T47D (cell line): Measurements from ENCODE around the gene EGFLAM.

Experiments
- DNase-seq, 2 experiments: peaks; one replicate each; pipeline versions ENCODE4 v3.0.0 to v3.0.0-alpha.2; 2011 to 2012; ENCODE audit warnings: low read depth in 1 of 2, low spot score in 1 of 2
- JUND ChIP-seq: IDR thresholded peaks from 2 replicates; pipeline ENCODE4 v1.6.1; 2012; ENCODE audit warnings: low read depth
- in situ Hi-C: cut with HindIII; loops from 2 replicates; pipeline ENCODE4 v1.10.0; 2016; ENCODE audit warnings: low sequenced_read_pairs, low pct_unique_long_range_greater_than_20kb

Gene EGFLAM

GRCh38 chr5:38445374-38446028, 187.1 kb downstream of the EGFLAM start:
- TF ChIP-seq JUND: no peak
- in situ Hi-C loops: no loop called here
- DNase-seq: no peak

GRCh38 chr5:38446029-38446522, 187.7 kb downstream of the EGFLAM start:
- TF ChIP-seq JUND: no peak
- DNase-seq: no peak
- in situ Hi-C loops: no loop called here

GRCh38 chr5:38447056-38447455, 188.7 kb downstream of the EGFLAM start:
- no peak for TF ChIP-seq JUND
- in situ Hi-C loops: no loop called here
- no peak for DNase-seq

GRCh38 chr5:38447786-38448185, 189.4 kb downstream of the EGFLAM start:
- in situ Hi-C loops: no loop called here
- DNase-seq: no peak
- TF ChIP-seq JUND: no peak

GRCh38 chr5:38448568-38449350, 190.4 kb downstream of the EGFLAM start:
- no peak for TF ChIP-seq JUND
- DNase-seq: no peak
- in situ Hi-C loops: no loop called here

GRCh38 chr5:38450627-38451026, 192.3 kb downstream of the EGFLAM start:
- in situ Hi-C loops: no loop called here
- no peak for DNase-seq
- no peak for TF ChIP-seq JUND

GRCh38 chr5:38451074-38451725, 192.8 kb downstream of the EGFLAM start:
- no peak for DNase-seq
- in situ Hi-C loops: no loop called here
- no peak for TF ChIP-seq JUND

GRCh38 chr5:38452201-38452600, 193.8 kb downstream of the EGFLAM start:
- no peak for DNase-seq
- in situ Hi-C loops: no loop called here
- no peak for TF ChIP-seq JUND

GRCh38 chr5:38453506-38453905, 195.1 kb downstream of the EGFLAM start:
- no peak for DNase-seq
- TF ChIP-seq JUND: no peak

GRCh38 chr5:38453921-38454320, 195.6 kb downstream of the EGFLAM start:
- in situ Hi-C loops: no loop called here
- no peak for TF ChIP-seq JUND
- DNase-seq: no peak

More at GRCh38 chr5:38453506-38453905, 195.1 kb downstream of the EGFLAM start:
- in situ Hi-C loops: no loop called here

GRCh38 chr5:38455796-38456330, 197.5 kb downstream of the EGFLAM start:
- in situ Hi-C loops: no loop called here
- no peak for DNase-seq
- TF ChIP-seq JUND: no peak

- in situ Hi-C loops: no loop called here
- DNase-seq: no peak
- no peak for TF ChIP-seq JUND
Measured at GRCh38 chr5:38456657-38457399, 198.5 kb downstream of the EGFLAM start.
